ENCODE data around the gene SPEN.

The SPEN gene

GRCh38 chr1:15946571-15947381, 99.3 kb downstream of the SPEN start:
- no peak for DNase-seq (ENCODE audit: low read depth in 2 of 2)

GRCh38 chr1:15947382-15948090, 100.0 kb downstream of the SPEN start:
- DNase-seq (ENCODE audit: low read depth in 2 of 2) = no peak

GRCh38 chr1:15948091-15948591, 100.6 kb downstream of the SPEN start:
- DNase-seq (ENCODE audit: low read depth in 2 of 2) = no peak

- no peak for DNase-seq (ENCODE audit: low read depth in 2 of 2)
These were observed 101.3 kb downstream of the SPEN start for GRCh38 chr1:15948595-15949452.

GRCh38 chr1:15949453-15950245, 102.1 kb downstream of the SPEN start:
- DNase-seq (ENCODE audit: low read depth in 2 of 2) = peak; percentile 87 to 88

- peak in 1 of 2 donors; percentile 46 for DNase-seq (ENCODE audit: low read depth in 2 of 2)
These were observed 102.8 kb downstream of the SPEN start for GRCh38 chr1:15950302-15950701.

- DNase-seq (ENCODE audit: low read depth in 2 of 2) = peak; percentile 75 to 85
These were observed 103.3 kb downstream of the SPEN start for GRCh38 chr1:15950763-15951295.

GRCh38 chr1:15951341-15952153, 104.0 kb downstream of the SPEN start:
- peak; percentile 39 to 41 for DNase-seq (ENCODE audit: low read depth in 2 of 2)

- no peak for DNase-seq (ENCODE audit: low read depth in 2 of 2)
These were observed 105.1 kb downstream of the SPEN start for GRCh38 chr1:15952317-15953258.

GRCh38 chr1:15953294-15953771, 105.8 kb downstream of the SPEN start:
- DNase-seq (ENCODE audit: low read depth in 2 of 2) = no peak

- no peak for DNase-seq (ENCODE audit: low read depth in 2 of 2)
These were observed 106.3 kb downstream of the SPEN start for GRCh38 chr1:15953791-15954241.

GRCh38 chr1:15954316-15954715, 106.8 kb downstream of the SPEN start:
- no peak for DNase-seq (ENCODE audit: low read depth in 2 of 2)

GRCh38 chr1:15955552-15955951, 108.0 kb downstream of the SPEN start:
- DNase-seq (ENCODE audit: low read depth in 2 of 2) = no peak

- no peak for DNase-seq (ENCODE audit: low read depth in 2 of 2)
These were observed 108.6 kb downstream of the SPEN start for GRCh38 chr1:15956150-15956549.

- no peak for DNase-seq (ENCODE audit: low read depth in 2 of 2)
These were observed 110.0 kb downstream of the SPEN start for GRCh38 chr1:15957221-15958095.

- DNase-seq (ENCODE audit: low read depth in 2 of 2) = no peak
These were observed 110.6 kb downstream of the SPEN start for GRCh38 chr1:15958111-15958510.

- no peak for DNase-seq (ENCODE audit: low read depth in 2 of 2)
These were observed 111.3 kb downstream of the SPEN start for GRCh38 chr1:15958793-15959192.

- DNase-seq (ENCODE audit: low read depth in 2 of 2) = no peak
These were observed 111.9 kb downstream of the SPEN start for GRCh38 chr1:15959424-15959823.
